H9 (cell line): ENCODE measurements around the gene PSKH1. TPM values are rescaled to one million over a fixed set of nuclear protein-coding genes. Genes with fewer than 3 reads are reported as not detected.

Source experiments
- DNase-seq: peaks from one replicate; pipeline ENCODE4 v3.0.0-alpha.2; 2017
- H2AFZ ChIP-seq: one replicate; pipeline ENCODE4 v1.6.1; 2013; ENCODE audit warnings: mild to moderate bottlenecking, low read length, control low read depth, moderate library complexity
- H2AK5ac ChIP-seq: 2 replicates; pipeline ENCODE4 v1.6.1; 2013; ENCODE audit warnings: low read length, control low read depth, mixed read lengths; ENCODE audit not compliant: insufficient read length
- H2BK120ac ChIP-seq: one replicate; pipeline ENCODE4 v1.6.1; 2013; ENCODE audit warnings: low read depth, mild to moderate bottlenecking, low read length, control low read depth, inconsistent platforms; ENCODE audit not compliant: poor library complexity, severe bottlenecking
- H2BK12ac ChIP-seq: 2 replicates; pipeline ENCODE4 v1.6.1; 2013; ENCODE audit warnings: low read length, control low read depth, mixed read lengths, low read depth; ENCODE audit not compliant: insufficient read length
- H2BK15ac ChIP-seq: 2 replicates; pipeline ENCODE4 v1.6.1; 2013; ENCODE audit warnings: low read depth, low read length, control low read depth
- H2BK20ac ChIP-seq: one replicate; pipeline ENCODE4 v1.6.1; 2013; ENCODE audit warnings: low read depth, mild to moderate bottlenecking, low read length, control low read depth, inconsistent platforms; ENCODE audit not compliant: poor library complexity, severe bottlenecking
- H2BK5ac ChIP-seq: 2 replicates; pipeline ENCODE4 v1.6.1; 2013; ENCODE audit warnings: low read length, control low read depth, mixed read lengths; ENCODE audit not compliant: insufficient read length
- H3K14ac ChIP-seq: 2 replicates; pipeline ENCODE4 v1.6.1; 2013; ENCODE audit warnings: low read length, control low read depth; ENCODE audit not compliant: insufficient read depth
- H3K18ac ChIP-seq: 2 replicates; pipeline ENCODE4 v1.6.1; 2013; ENCODE audit warnings: low read depth, mild to moderate bottlenecking, mixed read lengths, low read length, control low read depth; ENCODE audit not compliant: insufficient read length
- H3K23ac ChIP-seq: 2 replicates; pipeline ENCODE4 v1.6.1; 2013; ENCODE audit warnings: low read length, control low read depth, mixed read lengths, low read depth; ENCODE audit not compliant: insufficient read length
- H3K23me2 ChIP-seq: 2 replicates; pipeline ENCODE4 v1.6.1; 2013; ENCODE audit warnings: low read depth, mild to moderate bottlenecking, mixed read lengths, low read length, control low read depth; ENCODE audit not compliant: insufficient read length, poor library complexity, severe bottlenecking
- H3K27ac ChIP-seq: 2 replicates; pipeline ENCODE4 v1.5.1; 2013; ENCODE audit warnings: low read length, control low read depth, mixed read lengths, low read depth; ENCODE audit not compliant: insufficient read length
- H3K27me3 ChIP-seq: 2 replicates; pipeline ENCODE4 v1.6.1; 2013; ENCODE audit warnings: low read length, control low read depth, inconsistent platforms; ENCODE audit not compliant: insufficient read depth
- H3K4ac ChIP-seq: 2 replicates; pipeline ENCODE4 v1.6.1; 2013; ENCODE audit warnings: low read depth, mild to moderate bottlenecking, control low read depth, inconsistent platforms, low read length, moderate library complexity
- H3K4me1 ChIP-seq: 2 replicates; pipeline ENCODE4 v1.6.1; 2013; ENCODE audit warnings: low read length, control low read depth, inconsistent platforms; ENCODE audit not compliant: insufficient read depth
- H3K4me2 ChIP-seq: 2 replicates; pipeline ENCODE4 v1.6.1; 2013; ENCODE audit warnings: low read length, control low read depth, mixed read lengths; ENCODE audit not compliant: insufficient read length, insufficient read depth
- H3K56ac ChIP-seq: 2 replicates; pipeline ENCODE4 v1.6.1; 2013; ENCODE audit warnings: low read depth, mild to moderate bottlenecking, mixed read lengths, low read length, control low read depth; ENCODE audit not compliant: insufficient read length
- H3K79me1 ChIP-seq: 2 replicates; pipeline ENCODE4 v1.6.1; 2013; ENCODE audit warnings: low read depth, mild to moderate bottlenecking, moderate library complexity, low read length, control low read depth, inconsistent platforms; ENCODE audit not compliant: insufficient read depth, poor library complexity, severe bottlenecking
- H3K79me2 ChIP-seq: 2 replicates; pipeline ENCODE4 v1.6.1; 2013; ENCODE audit warnings: low read length, control low read depth, inconsistent platforms; ENCODE audit not compliant: insufficient read depth
- H3K9ac ChIP-seq: 2 replicates; pipeline ENCODE4 v1.6.1; 2013; ENCODE audit warnings: low read length, control low read depth, mixed read lengths; ENCODE audit not compliant: insufficient read length; ENCODE audit errors: extremely low read depth
- H3K9me3 ChIP-seq: one replicate; pipeline ENCODE4 v1.6.1; 2013; ENCODE audit warnings: low read depth, low read length, inconsistent platforms; ENCODE audit not compliant: control insufficient read depth
- H3T11ph ChIP-seq: one replicate; pipeline ENCODE4 v1.6.1; 2013; ENCODE audit warnings: mild to moderate bottlenecking, low read length, control low read depth, inconsistent platforms
- H4K20me1 ChIP-seq: one replicate; pipeline ENCODE4 v1.6.1; 2013; ENCODE audit not compliant: control insufficient read depth, insufficient read length, insufficient read depth
- H4K5ac ChIP-seq: 2 replicates; pipeline ENCODE4 v1.6.1; 2013; ENCODE audit warnings: low read depth, mild to moderate bottlenecking, mixed read lengths, low read length, control low read depth; ENCODE audit not compliant: insufficient read length
- H4K8ac ChIP-seq: replicated peaks from 2 replicates; pipeline ENCODE4 v1.6.1; 2013; ENCODE audit warnings: low read length, control low read depth, mixed read lengths, low read depth; ENCODE audit not compliant: insufficient read length
- H4K91ac ChIP-seq: 2 replicates; pipeline ENCODE4 v1.6.1; 2013; ENCODE audit warnings: low read depth, mild to moderate bottlenecking, moderate library complexity, mixed read lengths, low read length, control low read depth; ENCODE audit not compliant: insufficient read length
- H3K27ac Mint-ChIP-seq, 3 experiments: 2 replicates in 2 of 3; 3 replicates in 1 of 3; pipeline ENCODE4 v1.8.0; 2020 to 2021; ENCODE audit warnings: mixed read lengths in 3 of 3, mild to moderate bottlenecking in 1 of 3, moderate library complexity in 1 of 3
- H3K27me3 Mint-ChIP-seq: 2 replicates; pipeline ENCODE4 v1.8.0; 2021; ENCODE audit warnings: low read depth, mild to moderate bottlenecking, moderate library complexity, mixed read lengths
- H3K36me3 Mint-ChIP-seq, 3 experiments: 2 replicates in 2 of 3; 3 replicates in 1 of 3; pipeline ENCODE4 v1.8.0; 2020 to 2021; ENCODE audit warnings: low read depth in 3 of 3, mixed read lengths in 3 of 3; ENCODE audit not compliant: insufficient read depth in 1 of 3
- H3K4me1 Mint-ChIP-seq, 2 experiments: 2 replicates each; pipeline ENCODE4 v1.8.0; 2020; ENCODE audit warnings: mixed read lengths in 2 of 2
- H3K4me3 Mint-ChIP-seq, 2 experiments: 2 replicates in 1 of 2; 3 replicates in 1 of 2; pipeline ENCODE4 v1.8.0; 2020 to 2021; ENCODE audit warnings: mild to moderate bottlenecking in 2 of 2, mixed read lengths in 2 of 2, moderate library complexity in 1 of 2
- H3K9me3 Mint-ChIP-seq, 2 experiments: 2 replicates in 1 of 2; 3 replicates in 1 of 2; pipeline ENCODE4 v1.8.0; 2020; ENCODE audit warnings: mild to moderate bottlenecking in 2 of 2, mixed read lengths in 2 of 2, moderate library complexity in 1 of 2
- CTCF ChIP-seq: fragments of 200-600 bp; sonication (generic); conservative IDR thresholded peaks from 3 replicates; pipeline ENCODE4 v1.8.0; 2021; ENCODE audit warnings: antibody characterized with exemption, mild to moderate bottlenecking
- WGBS: extraction: QIAGEN DNeasy Blood & Tissue Kit; methylation state at CpG from one replicate; pipeline ENCODE4 v1.1.7; 2013; ENCODE audit warnings: missing lambda C conversion rate, low lambda C conversion rate, mixed read lengths; ENCODE audit not compliant: insufficient read length; ENCODE audit errors: extremely low coverage; 5-methylcytosine and 5-hydroxymethylcytosine counted together
- total RNA-seq: library from RNA; stranded (reverse); gene quantifications from 2 replicates; pipeline ENCODE4 v1.2.1, GENCODE V29; 2021

The PSKH1 gene
- total RNA-seq, 1 experiment from 2014 or later, result 29.1 TPM

GRCh38 chr16:67927131-67927941 is 34.3 kb downstream of the PSKH1 start:
- Histone ChIP-seq H3K79me1 (no peaks in the 10 kb centered on the region), H3K56ac (no peak overlapping the region), H3K4me2 (no peak overlapping the region), H4K20me1 (no peaks in the 10 kb centered on the region), H4K8ac (no peak overlapping the region), H4K5ac (no peak overlapping the region), H2BK15ac (no peak overlapping the region), H3K27ac (no peak overlapping the region), H2BK20ac (no peak overlapping the region), H2BK120ac (no peak overlapping the region), H2BK12ac (no peak overlapping the region), H3K9me3 (no peaks in the 10 kb centered on the region), H2AK5ac (no peak overlapping the region), H3K9ac (no peak overlapping the region), H3K14ac (no peak overlapping the region), H3K4me1 (no peaks in the 10 kb centered on the region), H3T11ph (no peak overlapping the region), H4K91ac (no peak overlapping the region), H3K4ac (no peak overlapping the region), H3K79me2 (no peaks in the 10 kb centered on the region), H3K23ac (no peak overlapping the region), H3K18ac (no peak overlapping the region), H2BK5ac (no peak overlapping the region), H2AFZ (no peak overlapping the region), H3K23me2 (no peaks in the 10 kb centered on the region), H3K27me3 (no peaks in the 10 kb centered on the region)
- TF ChIP-seq CTCF, result no peak
- WGBS, result no CpG with 5 or more reads among the region's 22 CpGs
- H3K27ac Mint-ChIP-seq, result no peak overlapping the region
- no peak for DNase-seq
- no peaks in the 10 kb centered on the region for H3K9me3 Mint-ChIP-seq
- H3K27me3 Mint-ChIP-seq, result no peaks in the 10 kb centered on the region
- peaks cover 7 to 28% (median 14%) of the 10 kb centered on the region in 3 experiments for H3K36me3 Mint-ChIP-seq
- peaks cover 4 to 8% of the 10 kb centered on the region in 2 experiments; a peak in 2 of 4 replicates for H3K4me1 Mint-ChIP-seq
- no peak overlapping the region for H3K4me3 Mint-ChIP-seq
